ENCODE results near the gene CNTNAP5. TPM values are rescaled to one million over a fixed set of nuclear protein-coding genes. Genes with fewer than 3 reads are reported as not detected.

The CNTNAP5 gene
- total RNA-seq, 2 experiments from 2014 or later, result not detected

DNA sequence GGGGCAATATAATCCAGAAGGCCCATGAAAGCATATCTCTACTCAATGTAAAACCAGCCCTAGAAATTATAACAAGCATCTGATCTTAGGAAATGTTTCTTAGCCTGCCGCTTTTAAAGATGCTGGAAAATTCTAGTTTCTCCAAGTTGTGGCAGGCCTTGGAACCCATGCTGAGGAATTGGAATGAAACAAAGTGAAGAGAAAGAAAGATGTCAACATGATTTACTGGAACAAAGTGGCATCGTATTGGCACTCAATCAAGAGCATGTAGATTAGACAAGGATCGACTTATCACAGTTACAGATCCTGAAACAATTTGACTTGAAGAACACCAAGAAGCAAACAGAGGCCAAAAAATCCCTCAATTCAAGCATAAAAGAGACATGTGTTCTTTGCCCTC is 28.7 kb downstream of the CNTNAP5 start:
- peaks cover 0 to 9% of the 10 kb centered on the region in 2 experiments for H3K9me3 ChIP-seq (ENCODE audit: control insufficient read depth in 1 of 2, insufficient read depth in 1 of 2, low read length in 2 of 2)
- ChIA-PET POLR2A (no interaction called here), CTCF (no interaction called here)
- no peaks in the 10 kb centered on the region for H3K27me3 ChIP-seq (ENCODE audit: control insufficient read depth in 1 of 2, insufficient read depth in 2 of 2, low read length in 2 of 2)
- Mint-ChIP-seq H3K27ac (no peak overlapping the region), H3K36me3 (ENCODE audit: low read depth) (no peaks in the 10 kb centered on the region), H3K9me3 (peaks cover 7% of the 10 kb centered on the region), H3K4me3 (no peak overlapping the region), H3K4me1 (ENCODE audit: low read depth) (no peaks in the 10 kb centered on the region), H3K27me3 (no peaks in the 10 kb centered on the region)
- no peaks in the 10 kb centered on the region for H3K36me3 ChIP-seq (ENCODE audit: insufficient read depth, low read length)
- TF ChIP-seq, protein P1, sequence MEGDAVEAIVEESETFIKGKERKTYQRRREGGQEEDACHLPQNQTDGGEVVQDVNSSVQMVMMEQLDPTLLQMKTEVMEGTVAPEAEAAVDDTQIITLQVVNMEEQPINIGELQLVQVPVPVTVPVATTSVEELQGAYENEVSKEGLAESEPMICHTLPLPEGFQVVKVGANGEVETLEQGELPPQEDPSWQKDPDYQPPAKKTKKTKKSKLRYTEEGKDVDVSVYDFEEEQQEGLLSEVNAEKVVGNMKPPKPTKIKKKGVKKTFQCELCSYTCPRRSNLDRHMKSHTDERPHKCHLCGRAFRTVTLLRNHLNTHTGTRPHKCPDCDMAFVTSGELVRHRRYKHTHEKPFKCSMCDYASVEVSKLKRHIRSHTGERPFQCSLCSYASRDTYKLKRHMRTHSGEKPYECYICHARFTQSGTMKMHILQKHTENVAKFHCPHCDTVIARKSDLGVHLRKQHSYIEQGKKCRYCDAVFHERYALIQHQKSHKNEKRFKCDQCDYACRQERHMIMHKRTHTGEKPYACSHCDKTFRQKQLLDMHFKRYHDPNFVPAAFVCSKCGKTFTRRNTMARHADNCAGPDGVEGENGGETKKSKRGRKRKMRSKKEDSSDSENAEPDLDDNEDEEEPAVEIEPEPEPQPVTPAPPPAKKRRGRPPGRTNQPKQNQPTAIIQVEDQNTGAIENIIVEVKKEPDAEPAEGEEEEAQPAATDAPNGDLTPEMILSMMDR (IDR thresholded peaks at IDR 0.05), result no peak
- DNase-seq, result no peak
- intact Hi-C loops (cut with DNase I, micrococcal nuclease), result no loop called here
- ATAC-seq (ENCODE audit: poor library complexity), result no peak
- H3K4me3 ChIP-seq (ENCODE audit: low read length), result no peak overlapping the region
- no peak overlapping the region for H3K27ac ChIP-seq (ENCODE audit: low read depth in 1 of 2, low read length in 2 of 2)
- H3K4me1 ChIP-seq (ENCODE audit: insufficient read depth, low read length), result no peaks in the 10 kb centered on the region

DNA sequence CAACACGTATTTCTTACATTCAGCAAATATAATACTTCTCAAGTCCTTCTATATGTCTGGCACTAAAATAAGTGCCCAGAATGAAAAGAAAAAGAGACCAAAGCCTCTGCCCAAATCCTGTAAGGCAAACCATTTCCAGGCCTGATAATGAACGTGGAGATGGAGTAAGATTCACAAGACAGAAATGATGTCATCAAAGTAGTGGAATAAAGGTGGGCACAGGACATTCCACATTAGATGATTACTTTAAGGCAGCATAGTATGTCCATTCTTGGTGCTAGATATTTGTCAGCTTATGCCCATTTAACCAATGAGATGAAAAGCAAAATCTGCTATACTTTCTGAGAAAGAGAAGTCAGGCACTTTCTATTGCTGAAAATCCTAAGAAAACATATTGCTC is 38.5 kb downstream of the CNTNAP5 start:
- ChIA-PET CTCF (no interaction called here), POLR2A (no interaction called here)
- no peak for DNase-seq
- TF ChIP-seq, protein P1 (IDR thresholded peaks at IDR 0.05), result no peak
- H3K9me3 Mint-ChIP-seq, result peaks cover 2% of the 10 kb centered on the region
- H3K36me3 ChIP-seq (ENCODE audit: insufficient read depth, low read length), result no peaks in the 10 kb centered on the region
- no peak overlapping the region for H3K27ac ChIP-seq (ENCODE audit: low read depth in 1 of 2, low read length in 2 of 2)
- no peaks in the 10 kb centered on the region for H3K4me1 Mint-ChIP-seq (ENCODE audit: low read depth)
- H3K9me3 ChIP-seq (ENCODE audit: control insufficient read depth in 1 of 2, insufficient read depth in 1 of 2, low read length in 2 of 2), result peaks cover 0 to 3% of the 10 kb centered on the region in 2 experiments
- H3K27me3 ChIP-seq (ENCODE audit: control insufficient read depth in 1 of 2, insufficient read depth in 2 of 2, low read length in 2 of 2), result no peaks in the 10 kb centered on the region
- H3K4me1 ChIP-seq (ENCODE audit: insufficient read depth, low read length), result no peaks in the 10 kb centered on the region
- intact Hi-C loops (cut with DNase I, micrococcal nuclease), result no loop called here
- H3K4me3 ChIP-seq (ENCODE audit: low read length), result no peak overlapping the region
- H3K4me3 Mint-ChIP-seq, result no peak overlapping the region
- no peak for ATAC-seq (ENCODE audit: poor library complexity)
- no peaks in the 10 kb centered on the region for H3K36me3 Mint-ChIP-seq (ENCODE audit: low read depth)
- no peaks in the 10 kb centered on the region for H3K27me3 Mint-ChIP-seq
- H3K27ac Mint-ChIP-seq, result no peak overlapping the region

DNA sequence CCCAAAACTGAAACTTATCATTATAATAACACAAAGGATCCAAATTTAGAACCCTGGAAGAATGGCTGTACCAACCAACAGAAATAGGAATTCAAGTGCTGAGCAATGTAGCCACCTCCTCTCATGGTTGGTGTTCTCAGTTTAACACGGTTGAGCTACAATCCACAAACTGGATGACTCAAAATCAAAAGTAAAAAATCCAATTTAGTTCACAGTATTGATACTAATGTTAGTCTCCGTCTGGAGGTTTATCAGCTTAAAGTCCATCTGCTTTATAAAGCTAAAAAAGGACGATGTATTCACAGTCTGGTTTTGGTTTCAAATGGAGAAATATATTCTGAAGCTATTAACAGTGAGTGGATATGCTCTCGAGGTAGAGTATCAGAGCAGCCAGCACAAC is 40.5 kb downstream of the CNTNAP5 start:
- no peaks in the 10 kb centered on the region for H3K4me1 Mint-ChIP-seq (ENCODE audit: low read depth)
- no peaks in the 10 kb centered on the region for H3K27me3 ChIP-seq (ENCODE audit: control insufficient read depth in 1 of 2, insufficient read depth in 2 of 2, low read length in 2 of 2)
- ATAC-seq (ENCODE audit: poor library complexity) (no peak), DNase-seq (no peak)
- H3K4me1 ChIP-seq (ENCODE audit: insufficient read depth, low read length), result no peaks in the 10 kb centered on the region
- H3K9me3 ChIP-seq (ENCODE audit: control insufficient read depth in 1 of 2, insufficient read depth in 1 of 2, low read length in 2 of 2), result peaks cover 0 to 3% of the 10 kb centered on the region in 2 experiments
- H3K4me3 Mint-ChIP-seq, result no peak overlapping the region
- no peak overlapping the region for H3K27ac Mint-ChIP-seq
- TF ChIP-seq, protein P1 (IDR thresholded peaks at IDR 0.05), result no peak
- H3K36me3 Mint-ChIP-seq (ENCODE audit: low read depth), result no peaks in the 10 kb centered on the region
- peaks cover 6% of the 10 kb centered on the region for H3K9me3 Mint-ChIP-seq
- no peak overlapping the region for H3K27ac ChIP-seq (ENCODE audit: low read depth in 1 of 2, low read length in 2 of 2)
- ChIA-PET POLR2A (no interaction called here), CTCF (interaction anchor here (0.9 kb wide), 1 partner anchor 10 kb away, joined by 3 read pairs; no protein-coding TSS in a partner anchor)
- no peaks in the 10 kb centered on the region for H3K27me3 Mint-ChIP-seq
- intact Hi-C loops (cut with DNase I, micrococcal nuclease), result no loop called here
- H3K4me3 ChIP-seq (ENCODE audit: low read length), result no peak overlapping the region
- H3K36me3 ChIP-seq (ENCODE audit: insufficient read depth, low read length), result no peaks in the 10 kb centered on the region
